H1 (cell line): ENCODE measurements around the gene CTDNEP1. TPM values are rescaled to one million over a fixed set of nuclear protein-coding genes. Genes with fewer than 3 reads are reported as not detected.

ENCODE experiments used
- BRCA1 ChIP-seq: IDR thresholded peaks from 2 replicates; pipeline ENCODE4 v1.6.1; 2012; ENCODE audit warnings: low read depth, low read length, improper control_type of control experiment
- CHD1 ChIP-seq: IDR thresholded peaks from 2 replicates; pipeline ENCODE4 v1.6.1; 2012; ENCODE audit warnings: low read depth, low read length, improper control_type of control experiment
- CHD2 ChIP-seq: IDR thresholded peaks from 2 replicates; pipeline ENCODE4 v1.6.1; 2012; ENCODE audit warnings: low read length, improper control_type of control experiment
- EZH2 ChIP-seq: fragments of 200-600 bp; sonication (generic); IDR thresholded peaks from 2 replicates; pipeline ENCODE4 v1.7.1; 2012; ENCODE audit warnings: low read depth, mild to moderate bottlenecking, moderate library complexity, low read length, inconsistent platforms; ENCODE audit not compliant: severe bottlenecking
- FOSL1 ChIP-seq: IDR thresholded peaks from 2 replicates; pipeline ENCODE4 v1.6.1; 2011; ENCODE audit warnings: mild to moderate bottlenecking, low read depth, low read length, moderate library complexity; ENCODE audit not compliant: insufficient read depth
- GABPA ChIP-seq: IDR thresholded peaks from 2 replicates; pipeline ENCODE4 v1.6.1; 2011; ENCODE audit warnings: mild to moderate bottlenecking, low read length, moderate library complexity, borderline replicate concordance; ENCODE audit not compliant: insufficient read depth
- POLR2AphosphoS5 ChIP-seq: IDR thresholded peaks from 2 replicates; pipeline ENCODE4 v1.6.1; 2011; ENCODE audit warnings: low read depth, low read length
- POU5F1 ChIP-seq: IDR thresholded peaks from 2 replicates; pipeline ENCODE4 v1.6.1; 2011; ENCODE audit warnings: low read depth, mild to moderate bottlenecking, low read length, moderate library complexity
- RFX5 ChIP-seq: IDR thresholded peaks from 2 replicates; pipeline ENCODE4 v1.6.1; 2011; ENCODE audit warnings: low read depth, low read length, improper control_type of control experiment, borderline replicate concordance
- SP1 ChIP-seq: IDR thresholded peaks from 2 replicates; pipeline ENCODE4 v1.6.1; 2011; ENCODE audit warnings: low read depth, low read length
- SRF ChIP-seq: IDR thresholded peaks from 2 replicates; pipeline ENCODE4 v1.6.1; 2011; ENCODE audit warnings: mild to moderate bottlenecking, low read depth, low read length, moderate library complexity
- SUZ12 ChIP-seq: fragments of 200-600 bp; sonication (generic); IDR thresholded peaks from 2 replicates; pipeline ENCODE4 v1.6.1; 2012; ENCODE audit warnings: mild to moderate bottlenecking, inconsistent platforms, low read length, moderate library complexity, mixed read lengths
- TEAD4 ChIP-seq: IDR thresholded peaks from 2 replicates; pipeline ENCODE4 v1.6.1; 2012; ENCODE audit warnings: low read depth, low read length, inconsistent platforms, mixed read lengths
- polyA plus RNA-seq, 7 experiments: library from polyadenylated mRNA; depleted of rRNA in 3 of 7; stranded (reverse) in 5 of 7; unstranded in 2 of 7; fragments of >200 nt in 5 of 7; fragments of 200-250 nt in 2 of 7; gene quantifications; 1 replicate in 5 of 7; 2 replicates in 1 of 7; 4 replicates in 1 of 7; pipeline versions ENCODE4 v1.2.1 to v1.2.3, GENCODE V29; 2011 to 2013; ENCODE audit warnings: missing spikeins in 2 of 7, mixed read lengths in 2 of 7
- total RNA-seq: library from RNA; stranded (reverse); fragmentation: NEBNext Ultra II Directional; extraction: Animal tissue kit (Norgen Biotek cat#: 25700); gene quantifications from 2 replicates; pipeline ENCODE4 v1.2.1, GENCODE V29; 2021

CTDNEP1 gene
- total and polyA plus RNA-seq, 2 of the 8 experiments (the other 6 are each of a cell fraction or from before 2014, with no cell fraction given), result 114 to 123 TPM

DNA sequence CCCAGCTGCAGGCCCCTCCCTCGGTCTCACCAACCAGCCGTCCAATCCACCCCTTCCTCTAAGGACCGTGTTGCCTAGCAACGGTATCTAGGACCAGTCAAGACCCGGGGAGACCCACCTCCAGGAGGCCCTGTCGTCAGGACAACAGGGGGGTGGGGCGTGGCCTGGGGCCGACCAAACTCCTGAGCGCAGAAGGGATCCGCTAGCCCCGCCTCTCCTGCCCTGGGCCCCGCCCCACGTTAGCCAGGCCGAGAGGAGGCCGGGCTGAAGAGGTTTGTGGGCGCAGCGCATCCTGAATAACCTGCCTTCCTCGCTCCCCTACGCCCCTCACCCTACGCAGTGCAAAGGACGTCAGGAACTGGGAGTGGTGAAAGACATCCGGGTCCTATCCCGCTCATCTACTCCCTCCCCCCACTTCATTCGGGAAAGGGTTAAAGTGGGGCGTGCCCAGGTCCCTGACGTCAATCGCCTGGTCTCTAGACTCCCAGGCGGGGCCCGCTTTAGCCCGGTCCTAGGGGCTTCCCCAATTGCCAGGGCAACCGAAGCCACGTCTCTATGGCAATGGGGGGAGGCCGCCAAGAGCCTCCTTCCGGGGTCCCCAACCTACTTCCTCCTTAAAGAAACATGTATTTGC lies 46.6 kb downstream of the CTDNEP1 start (continued):
- TF ChIP-seq CHD1, result no peak
- TF ChIP-seq TEAD4, result no peak
- peak; percentile 39; the same call in 1 of the 2 replicates for TF ChIP-seq RFX5
- TF ChIP-seq EZH2, result no peak
- TF ChIP-seq SUZ12, result no peak
- TF ChIP-seq POLR2AphosphoS5, result peak; percentile 46; the same call in 1 of the 2 replicates
- no peak for TF ChIP-seq CHD2
- TF ChIP-seq POU5F1, result no peak
- TF ChIP-seq SRF, result no peak
- no peak for TF ChIP-seq GABPA
- no peak for TF ChIP-seq FOSL1
- TF ChIP-seq SP1, result peak; percentile 90
- no peak for TF ChIP-seq BRCA1
